Testis (tissue), 2 donors: ENCODE results near the gene ZNRF3.

ENCODE experiments used
- CTCF ChIP-seq, 3 experiments: fragments of 450-650 bp in 2 of 3; fragments of 200-600 bp in 1 of 3; sonication (generic) in 1 of 3; IDR thresholded peaks; one replicate each; pipeline ENCODE4 v1.5.1; 2016 to 2019; ENCODE audit warnings: antibody characterized with exemption in 3 of 3, mild to moderate bottlenecking in 2 of 3, moderate library complexity in 1 of 3
- POLR2A ChIP-seq: fragments of 450-650 bp; IDR thresholded peaks from one replicate; pipeline ENCODE4 v1.6.1; 2017; ENCODE audit warnings: antibody characterized with exemption, mild to moderate bottlenecking, moderate library complexity

GRCh38 chr22:29011240-29012100 lies 128.1 kb downstream of the ZNRF3 start:
- TF ChIP-seq CTCF (IDR thresholded peaks at IDR 0.05) (no peak), POLR2A (no peak)
